Heart right ventricle (tissue), 16 donors: ENCODE measurements around the gene PARP6. TPM values are rescaled to one million over a fixed set of nuclear protein-coding genes. Genes with fewer than 3 reads are reported as not detected.

Experiments used
- ATAC-seq, 8 donors: fragments of 200-7000 bp; cut with Tn5 transposase; one replicate each; pipeline ENCODE4 v1.9.1; 2020; ENCODE audit warnings: mild to moderate bottlenecking in 8 of 8, moderate library complexity in 8 of 8, moderate number of reproducible peaks in 1 of 8
- DNase-seq, 2 donors: peaks; one replicate each; pipeline ENCODE4 v3.0.0-alpha.2; 2020
- H3K27ac ChIP-seq, 10 donors: fragments of 200-600 bp; sonication (generic) in 2 of 10; one replicate each; pipeline versions ENCODE4 v1.5.0 to v1.8.0; 2020 to 2022; ENCODE audit warnings: mild to moderate bottlenecking in 3 of 10
- H3K27me3 ChIP-seq, 7 donors: fragments of 200-600 bp; one replicate each; pipeline ENCODE4 v1.8.0; 2021 to 2022; ENCODE audit warnings: mild to moderate bottlenecking in 2 of 7
- H3K36me3 ChIP-seq, 9 donors: fragments of 200-600 bp; sonication (generic) in 1 of 9; one replicate each; pipeline versions ENCODE4 v1.5.0 to v1.8.0; 2020 to 2022; ENCODE audit warnings: mild to moderate bottlenecking in 2 of 9
- H3K4me1 ChIP-seq, 9 donors: fragments of 200-600 bp; sonication (generic) in 1 of 9; one replicate each; pipeline versions ENCODE4 v1.5.0 to v1.8.0; 2020 to 2022; ENCODE audit warnings: mild to moderate bottlenecking in 4 of 9
- H3K4me3 ChIP-seq, 10 donors: fragments of 200-600 bp; sonication (generic) in 2 of 10; one replicate each; pipeline versions ENCODE4 v1.5.0 to v1.8.0; 2020 to 2022; ENCODE audit warnings: mild to moderate bottlenecking in 7 of 10, moderate library complexity in 2 of 10
- H3K9me3 ChIP-seq, 11 donors: fragments of 200-600 bp in 10 of 11; sonication (generic) in 2 of 11; one replicate each; pipeline versions ENCODE4 v1.5.0 to v1.8.0; 2013 to 2022; ENCODE audit warnings: mild to moderate bottlenecking in 2 of 11, control low read depth in 1 of 11, moderate library complexity in 1 of 11
- WGBS, 2 donors: extraction: QIAGEN DNeasy Blood & Tissue Kit; methylation state at CpG; one replicate each; pipeline ENCODE4 v1.1.7; 2013; ENCODE audit warnings: inconsistent platforms in 1 of 2; 5-methylcytosine and 5-hydroxymethylcytosine counted together
- intact Hi-C, 10 donors: fragments of 100-400 bp; cut with DNase I; formaldehyde crosslinking; loops; one replicate each; pipeline versions ENCODE4 v1.11.1 to v1.14.2; 2022
- polyA plus RNA-seq, 2 donors: library from polyadenylated mRNA; stranded (reverse); fragments of 200-250 nt; gene quantifications; one replicate each; pipeline ENCODE4 v1.2.3, GENCODE V29; 2013
- total RNA-seq, 10 donors: library from RNA; stranded (reverse); fragmentation: NEBNext Ultra II Directional in 3 of 10; extraction: Animal tissue kit (Norgen Biotek cat#: 25700) in 3 of 10; gene quantifications; one replicate each; pipeline versions ENCODE4 v1.2.1 to v1.2.4, GENCODE V29; 2021 to 2023
- TF ChIP-seq, protein P1 (sequence below), 9 donors: fragments of 200-600 bp; sonication (generic) in 2 of 9; IDR thresholded peaks; one replicate each; pipeline versions ENCODE4 v1.5.0 to v1.8.0; 2021 to 2022; ENCODE audit warnings: antibody characterized with exemption in 9 of 9, mild to moderate bottlenecking in 5 of 9, moderate library complexity in 1 of 9
- donor health status: Arrhythmogenic right ventricular cardiomyopathy.
- donor health status: ischemic (EF 13 %, LVEDD 7.1; RV severe dilation, severe dysfunction).
- donor health status: healthy with polysubstance abuse.
- donor health status: DM: no; HTN: yes; CAD: no.
- donor health status: DM: no; HTN: no; CAD: no.
- donor health status: ischemic (EF 25% LVEDD 6.9; RV normal size, moderate dysfunction).
- donor health status: ischemic (EF 25% LVEDD 5.7; RV mildly dilated, moderate dysfunction).
- donor health status: healthy.
- donor health status: DM: yes; HTN: yes; CAD: no.
- donor health status: Ischemic cardiomyopathy.
- donor health status: ischemic (EF 35%, LVEDD 5.7; RV mildly dilated, moderate dysfunction).
- donor health status: nonischemic (EF 11% LVEDD 7.7; RV severe dilation, severe dysfunction).
- donor health status: DM: yes; HTN: yes; CAD: no.
- donor health status: PGD.
- donor health status: ischemic (EF 29% LVEDD 5.4; RV normal size, mild dysfunction).
- donor health status: nonischemic (EF 23%, LVEDD 6.1; RV moderate dilation, normal function).

The PARP6 gene
- total and polyA plus RNA-seq, 12 donors, result 28.2 to 113 (median 37.6) TPM

DNA sequence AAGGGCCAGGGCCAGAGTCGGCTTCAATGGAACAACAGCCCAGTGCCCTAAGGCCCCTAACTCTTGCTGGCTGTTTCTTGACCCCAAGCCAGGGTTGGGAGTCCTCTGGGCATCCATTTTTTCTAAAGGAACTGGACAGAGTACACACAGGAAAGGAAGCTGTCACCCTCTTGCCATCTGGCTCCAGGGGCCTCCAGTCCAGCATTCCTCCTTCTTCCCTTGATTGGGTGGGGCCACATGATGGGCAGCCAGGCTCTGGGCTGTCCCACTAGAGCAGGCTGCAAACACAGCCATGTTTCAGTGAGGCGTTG is 73.2 kb downstream of the PARP6 start:
- peaks cover 27 to 57% (median 49%) of the 10 kb centered on the region in 9 donors for H3K4me1 ChIP-seq
- peaks cover 0 to 62% (median 39%) of the 10 kb centered on the region in 9 donors for H3K36me3 ChIP-seq
- H3K27me3 ChIP-seq, result peaks cover 0 to 20% (median 9%) of the 10 kb centered on the region in 7 donors
- WGBS, 2 donors, result 95 to 100% methylated on average over 2 of the region's 2 CpGs
- intact Hi-C loops, result loop anchor here in 6 of 10 donors (1.0 to 10.0 kb wide), 4 partner anchors 32 to 88 kb away; partner anchors contain the start of gene PKM (in 3 of the 6)
- TF ChIP-seq, protein P1, sequence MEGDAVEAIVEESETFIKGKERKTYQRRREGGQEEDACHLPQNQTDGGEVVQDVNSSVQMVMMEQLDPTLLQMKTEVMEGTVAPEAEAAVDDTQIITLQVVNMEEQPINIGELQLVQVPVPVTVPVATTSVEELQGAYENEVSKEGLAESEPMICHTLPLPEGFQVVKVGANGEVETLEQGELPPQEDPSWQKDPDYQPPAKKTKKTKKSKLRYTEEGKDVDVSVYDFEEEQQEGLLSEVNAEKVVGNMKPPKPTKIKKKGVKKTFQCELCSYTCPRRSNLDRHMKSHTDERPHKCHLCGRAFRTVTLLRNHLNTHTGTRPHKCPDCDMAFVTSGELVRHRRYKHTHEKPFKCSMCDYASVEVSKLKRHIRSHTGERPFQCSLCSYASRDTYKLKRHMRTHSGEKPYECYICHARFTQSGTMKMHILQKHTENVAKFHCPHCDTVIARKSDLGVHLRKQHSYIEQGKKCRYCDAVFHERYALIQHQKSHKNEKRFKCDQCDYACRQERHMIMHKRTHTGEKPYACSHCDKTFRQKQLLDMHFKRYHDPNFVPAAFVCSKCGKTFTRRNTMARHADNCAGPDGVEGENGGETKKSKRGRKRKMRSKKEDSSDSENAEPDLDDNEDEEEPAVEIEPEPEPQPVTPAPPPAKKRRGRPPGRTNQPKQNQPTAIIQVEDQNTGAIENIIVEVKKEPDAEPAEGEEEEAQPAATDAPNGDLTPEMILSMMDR (IDR thresholded peaks at IDR 0.05), result no peak
- no peaks in the 10 kb centered on the region for H3K9me3 ChIP-seq
- no peak overlapping the region for H3K27ac ChIP-seq
- no peak for DNase-seq
- ATAC-seq, result no peak
- H3K4me3 ChIP-seq, result no peak overlapping the region

DNA sequence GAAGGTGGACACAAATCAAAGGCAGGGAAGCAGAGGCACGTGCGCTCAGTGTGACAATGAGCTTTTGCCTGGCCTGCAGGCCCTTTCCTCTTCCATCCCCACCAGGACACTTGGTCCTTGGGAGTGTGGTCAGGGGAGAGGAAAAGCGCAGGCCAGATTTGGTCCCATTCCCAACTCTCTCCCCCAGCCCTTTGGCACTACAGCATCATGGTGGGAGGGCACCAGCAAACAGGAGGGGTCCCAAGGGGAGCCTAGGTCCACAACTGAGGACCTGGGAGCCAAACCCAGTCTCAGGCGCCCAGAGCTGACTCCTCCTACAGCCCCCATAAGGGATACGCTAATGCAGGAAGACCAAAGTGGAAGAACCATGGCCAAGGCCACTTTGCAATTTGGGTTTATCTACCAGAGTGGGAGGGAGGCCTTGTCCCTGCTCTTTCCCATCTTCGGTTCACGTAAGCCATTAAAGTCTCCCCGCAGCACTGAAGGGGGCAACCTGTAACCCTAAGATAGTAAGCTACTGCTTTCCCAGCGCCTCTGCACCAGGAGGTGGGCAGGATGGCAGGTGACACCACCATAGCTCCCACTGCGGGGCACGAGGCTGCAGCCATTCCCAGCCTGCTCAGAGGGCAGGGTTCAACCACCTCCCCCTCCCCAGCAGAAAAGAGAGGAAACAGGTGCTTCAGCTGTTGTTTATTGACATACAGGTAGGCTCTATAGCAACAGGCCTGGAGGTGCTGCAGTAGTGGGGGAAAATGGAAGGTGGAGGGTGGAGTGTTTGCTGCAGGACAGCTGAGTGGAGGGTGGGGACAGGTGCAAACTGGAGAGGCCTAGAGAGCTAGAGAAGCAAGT is 73.8 kb downstream of the PARP6 start:
- ATAC-seq, result no peak
- no peak overlapping the region for H3K27ac ChIP-seq
- peaks cover 24 to 52% (median 43%) of the 10 kb centered on the region in 9 donors for H3K4me1 ChIP-seq
- 72 to 75% methylated on average over 11 of the region's 11 CpGs for WGBS, 2 donors
- no peaks in the 10 kb centered on the region for H3K9me3 ChIP-seq
- H3K36me3 ChIP-seq, result peaks cover 0 to 56% (median 34%) of the 10 kb centered on the region in 9 donors
- H3K4me3 ChIP-seq, result no peak overlapping the region
- DNase-seq, result no peak
- peaks cover 0 to 20% (median 9%) of the 10 kb centered on the region in 7 donors for H3K27me3 ChIP-seq
- TF ChIP-seq, protein P1 (IDR thresholded peaks at IDR 0.05), result no peak
- intact Hi-C loops, result loop anchor here in 6 of 10 donors (1.0 to 10.0 kb wide), 4 partner anchors 33 to 88 kb away; partner anchors contain the start of gene PKM (in 3 of the 6)

DNA sequence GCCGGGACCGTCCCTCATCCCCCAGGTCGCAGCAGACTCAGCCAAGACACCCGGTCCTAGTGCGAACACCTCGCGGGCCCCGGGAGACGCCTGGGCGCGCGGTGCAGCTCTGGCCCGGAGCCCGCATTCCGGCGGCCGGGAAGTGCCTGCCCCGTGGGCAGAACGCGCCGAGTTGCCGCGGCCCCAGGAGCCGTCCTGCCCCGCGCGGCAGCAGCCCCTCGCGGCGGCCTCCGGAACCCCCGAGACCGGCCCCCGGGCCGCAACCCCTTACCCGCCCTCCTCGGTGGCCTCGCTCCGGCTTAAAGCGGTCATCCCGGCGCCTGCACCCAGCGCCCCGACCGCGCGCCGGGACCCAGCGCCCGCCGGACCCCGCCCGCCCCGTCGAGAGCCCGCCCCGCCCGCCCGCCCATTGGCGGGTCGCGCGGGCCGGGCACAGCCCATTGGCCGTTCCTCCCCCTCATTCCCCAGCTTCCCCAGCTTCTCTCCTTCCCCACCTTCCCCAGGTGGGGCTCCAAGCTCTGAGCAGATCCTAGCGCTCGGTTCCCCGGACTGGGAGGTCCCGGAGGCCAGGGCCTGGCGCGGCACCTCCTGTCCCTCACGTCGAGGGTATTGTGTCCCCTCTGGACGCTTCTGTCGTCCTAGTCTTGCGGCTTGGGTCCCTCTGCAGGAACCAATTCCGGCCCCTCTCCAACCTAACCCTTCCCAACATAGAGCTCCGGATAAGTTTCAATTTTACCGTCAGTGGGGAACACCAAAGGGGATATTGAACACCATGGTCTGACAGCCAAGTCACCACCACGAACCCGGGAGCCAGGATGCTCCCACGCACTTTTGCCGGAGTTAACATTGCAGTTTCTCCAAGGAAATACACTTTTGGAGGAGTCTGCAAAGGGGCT is 74.6 kb downstream of the PARP6 start, which contains the start of gene GRAMD2A:
GRAMD2A (minus strand) TSS at position 328 of the 896 bp plus-strand sequence.
- H3K4me1 ChIP-seq, result peaks cover 19 to 48% (median 36%) of the 10 kb centered on the region in 9 donors
- TF ChIP-seq, protein P1 (IDR thresholded peaks at IDR 0.05), result no peak
- DNase-seq, result no peak
- peaks cover 0 to 20% (median 9%) of the 10 kb centered on the region in 7 donors for H3K27me3 ChIP-seq
- H3K27ac ChIP-seq, result no peak within 1 kb of the TSS
- H3K4me3 ChIP-seq, result peak within 1 kb of the TSS in 9 of 10 donors; percentile 36 to 54 (median 47)
- WGBS, 2 donors, result 8 to 9% methylated on average over 70 to 83 of the region's 83 CpGs
- ATAC-seq, result peak in 5 of 8 donors; percentile 9 to 52 (median 22)
- intact Hi-C loops, result loop anchor here in 5 of 10 donors (2.0 to 10.0 kb wide), 3 partner anchors 35 to 89 kb away; partner anchors contain the start of gene PKM (in 2 of the 5)
- no peaks in the 10 kb centered on the region for H3K9me3 ChIP-seq
- peaks cover 0 to 47% (median 31%) of the 10 kb centered on the region in 9 donors for H3K36me3 ChIP-seq
